Measurements from ENCODE around the gene UAP1L1. TPM values are rescaled to one million over a fixed set of nuclear protein-coding genes. Genes with fewer than 3 reads are reported as not detected.

UAP1L1 gene
- total and polyA plus RNA-seq, 4 donors: 0.35 to 2.3 (median 1.7) TPM

- Histone ChIP-seq H3K4me3 (ENCODE audit: low read depth in 1 of 3, low read length in 3 of 3) (no peak overlapping the region), H3K27me3 (ENCODE audit: control insufficient read depth in 4 of 4, insufficient read depth in 4 of 4, low read length in 3 of 4) (no peaks in the 10 kb centered on the region), H3K4me1 (ENCODE audit: control insufficient read depth in 4 of 4, insufficient read depth in 4 of 4, low read length in 3 of 4) (no peaks in the 10 kb centered on the region), H3K36me3 (ENCODE audit: control insufficient read depth in 4 of 4, insufficient read depth in 3 of 4, low read depth in 1 of 4, low read length in 3 of 4) (peaks cover 1 to 50% (median 16%) of the 10 kb centered on the region in 4 donors), H3K9me3 (ENCODE audit: control insufficient read depth in 4 of 4, low read length in 3 of 4) (no peaks in the 10 kb centered on the region), H3K27ac (ENCODE audit: low read depth in 1 of 2, low read length in 2 of 2) (peak overlapping the region in 1 of 2 donors; percentile 12), H3K9ac (ENCODE audit: low read depth in 1 of 2, low read length in 2 of 2) (peak overlapping the region in 1 of 2 donors; percentile 3)
- DNase-seq (ENCODE audit: low spot score): no peak
- 85% methylated on average over 30 of the region's 30 CpGs for WGBS
- TF ChIP-seq TAF1 (conservative IDR thresholded peaks at IDR 0.05) (no peak), NR2F2 (IDR thresholded peaks at IDR 0.05) (no peak), EGR1 (IDR thresholded peaks at IDR 0.05; ENCODE audit: low read depth in 2 of 2) (no peak), RAD21 (IDR thresholded peaks at IDR 0.05) (no peak), RXRA (IDR thresholded peaks at IDR 0.05) (no peak), GABPA (IDR thresholded peaks at IDR 0.05 in 1 of 2, conservative IDR thresholded peaks at IDR 0.05 in 1 of 2) (no peak), SP1 (IDR thresholded peaks at IDR 0.05) (no peak), FOXA1 (IDR thresholded peaks at IDR 0.05) (no peak), YY1 (IDR thresholded peaks at IDR 0.05) (no peak), JUND (IDR thresholded peaks at IDR 0.05) (no peak), ATF3 (IDR thresholded peaks at IDR 0.05) (no peak), ZBTB33 (IDR thresholded peaks at IDR 0.05) (no peak), MAX (IDR thresholded peaks at IDR 0.05) (no peak), HNF4A (conservative IDR thresholded peaks at IDR 0.05) (no peak), HNF4G (IDR thresholded peaks at IDR 0.05) (no peak), FOXA2 (IDR thresholded peaks at IDR 0.05) (no peak)
- TF ChIP-seq, protein P1, sequence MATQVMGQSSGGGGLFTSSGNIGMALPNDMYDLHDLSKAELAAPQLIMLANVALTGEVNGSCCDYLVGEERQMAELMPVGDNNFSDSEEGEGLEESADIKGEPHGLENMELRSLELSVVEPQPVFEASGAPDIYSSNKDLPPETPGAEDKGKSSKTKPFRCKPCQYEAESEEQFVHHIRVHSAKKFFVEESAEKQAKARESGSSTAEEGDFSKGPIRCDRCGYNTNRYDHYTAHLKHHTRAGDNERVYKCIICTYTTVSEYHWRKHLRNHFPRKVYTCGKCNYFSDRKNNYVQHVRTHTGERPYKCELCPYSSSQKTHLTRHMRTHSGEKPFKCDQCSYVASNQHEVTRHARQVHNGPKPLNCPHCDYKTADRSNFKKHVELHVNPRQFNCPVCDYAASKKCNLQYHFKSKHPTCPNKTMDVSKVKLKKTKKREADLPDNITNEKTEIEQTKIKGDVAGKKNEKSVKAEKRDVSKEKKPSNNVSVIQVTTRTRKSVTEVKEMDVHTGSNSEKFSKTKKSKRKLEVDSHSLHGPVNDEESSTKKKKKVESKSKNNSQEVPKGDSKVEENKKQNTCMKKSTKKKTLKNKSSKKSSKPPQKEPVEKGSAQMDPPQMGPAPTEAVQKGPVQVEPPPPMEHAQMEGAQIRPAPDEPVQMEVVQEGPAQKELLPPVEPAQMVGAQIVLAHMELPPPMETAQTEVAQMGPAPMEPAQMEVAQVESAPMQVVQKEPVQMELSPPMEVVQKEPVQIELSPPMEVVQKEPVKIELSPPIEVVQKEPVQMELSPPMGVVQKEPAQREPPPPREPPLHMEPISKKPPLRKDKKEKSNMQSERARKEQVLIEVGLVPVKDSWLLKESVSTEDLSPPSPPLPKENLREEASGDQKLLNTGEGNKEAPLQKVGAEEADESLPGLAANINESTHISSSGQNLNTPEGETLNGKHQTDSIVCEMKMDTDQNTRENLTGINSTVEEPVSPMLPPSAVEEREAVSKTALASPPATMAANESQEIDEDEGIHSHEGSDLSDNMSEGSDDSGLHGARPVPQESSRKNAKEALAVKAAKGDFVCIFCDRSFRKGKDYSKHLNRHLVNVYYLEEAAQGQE (IDR thresholded peaks at IDR 0.05): no peak
- TF ChIP-seq, protein P2, sequence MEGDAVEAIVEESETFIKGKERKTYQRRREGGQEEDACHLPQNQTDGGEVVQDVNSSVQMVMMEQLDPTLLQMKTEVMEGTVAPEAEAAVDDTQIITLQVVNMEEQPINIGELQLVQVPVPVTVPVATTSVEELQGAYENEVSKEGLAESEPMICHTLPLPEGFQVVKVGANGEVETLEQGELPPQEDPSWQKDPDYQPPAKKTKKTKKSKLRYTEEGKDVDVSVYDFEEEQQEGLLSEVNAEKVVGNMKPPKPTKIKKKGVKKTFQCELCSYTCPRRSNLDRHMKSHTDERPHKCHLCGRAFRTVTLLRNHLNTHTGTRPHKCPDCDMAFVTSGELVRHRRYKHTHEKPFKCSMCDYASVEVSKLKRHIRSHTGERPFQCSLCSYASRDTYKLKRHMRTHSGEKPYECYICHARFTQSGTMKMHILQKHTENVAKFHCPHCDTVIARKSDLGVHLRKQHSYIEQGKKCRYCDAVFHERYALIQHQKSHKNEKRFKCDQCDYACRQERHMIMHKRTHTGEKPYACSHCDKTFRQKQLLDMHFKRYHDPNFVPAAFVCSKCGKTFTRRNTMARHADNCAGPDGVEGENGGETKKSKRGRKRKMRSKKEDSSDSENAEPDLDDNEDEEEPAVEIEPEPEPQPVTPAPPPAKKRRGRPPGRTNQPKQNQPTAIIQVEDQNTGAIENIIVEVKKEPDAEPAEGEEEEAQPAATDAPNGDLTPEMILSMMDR (IDR thresholded peaks at IDR 0.05; ENCODE audit: low read depth, low read length, missing input control): no peak
These were observed 18.6 kb downstream of the UAP1L1 start for GRCh38 chr9:137095664-137096517.

Data from liver (tissue), 9 donors.